SH-SY5Y (cell line): ENCODE results near the gene MARK2.

Experiments
- GATA2 ChIP-seq: IDR thresholded peaks from 2 replicates; pipeline ENCODE4 v1.6.1; 2011; ENCODE audit warnings: mild to moderate bottlenecking, low read depth, low read length
- GATA3 ChIP-seq: IDR thresholded peaks from 2 replicates; pipeline ENCODE4 v1.6.1; 2011; ENCODE audit warnings: low read depth, mild to moderate bottlenecking, low read length, moderate library complexity

Gene MARK2

DNA sequence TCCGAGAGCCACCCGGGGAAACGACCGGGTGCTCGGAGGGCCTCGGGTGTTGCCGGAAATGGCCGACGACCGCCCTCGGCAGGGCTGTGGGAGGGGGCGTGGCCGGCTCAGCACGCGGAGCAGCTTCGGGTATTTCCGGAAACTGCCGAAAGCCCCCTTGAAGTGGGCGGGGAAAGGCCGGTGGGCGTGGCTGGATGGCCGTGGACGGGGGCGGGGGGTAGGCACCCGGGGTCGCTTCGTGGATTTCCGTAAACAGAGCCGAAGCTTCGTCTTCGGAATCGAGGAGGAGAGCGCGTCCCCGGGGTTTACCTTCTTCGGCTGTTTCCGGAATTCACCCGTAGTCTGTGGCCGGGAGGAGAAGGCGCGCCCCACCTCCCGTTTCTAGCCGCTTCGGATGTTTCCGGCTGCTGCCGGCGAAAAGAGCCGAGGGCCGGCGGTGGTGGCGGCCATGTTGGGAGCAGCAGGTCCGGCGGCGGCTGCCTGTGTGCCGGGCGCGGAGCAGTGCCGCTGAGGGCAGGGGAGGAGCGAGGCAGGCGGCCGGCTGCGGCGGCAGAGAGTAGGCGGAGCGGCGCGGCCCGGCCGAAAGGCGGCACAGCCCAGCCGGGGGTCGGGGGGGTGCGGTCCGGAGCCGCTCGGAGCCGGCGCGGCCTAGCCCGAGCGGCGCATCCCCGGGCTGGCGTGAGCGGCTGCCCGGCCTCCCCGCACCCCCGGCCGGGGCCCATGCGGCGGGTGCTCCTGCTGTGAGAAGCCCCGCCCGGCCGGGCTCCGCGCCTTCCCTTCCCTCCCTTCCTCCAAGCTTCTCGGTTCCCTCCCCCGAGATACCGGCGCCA lies at the start of gene MARK2:
TSS of gene MARK2 (plus strand) at position 433 of the 830 bp plus-strand sequence. CDS start at position 830, 397 bp downstream.
- TF ChIP-seq GATA3 (no peak), GATA2 (no peak)

DNA sequence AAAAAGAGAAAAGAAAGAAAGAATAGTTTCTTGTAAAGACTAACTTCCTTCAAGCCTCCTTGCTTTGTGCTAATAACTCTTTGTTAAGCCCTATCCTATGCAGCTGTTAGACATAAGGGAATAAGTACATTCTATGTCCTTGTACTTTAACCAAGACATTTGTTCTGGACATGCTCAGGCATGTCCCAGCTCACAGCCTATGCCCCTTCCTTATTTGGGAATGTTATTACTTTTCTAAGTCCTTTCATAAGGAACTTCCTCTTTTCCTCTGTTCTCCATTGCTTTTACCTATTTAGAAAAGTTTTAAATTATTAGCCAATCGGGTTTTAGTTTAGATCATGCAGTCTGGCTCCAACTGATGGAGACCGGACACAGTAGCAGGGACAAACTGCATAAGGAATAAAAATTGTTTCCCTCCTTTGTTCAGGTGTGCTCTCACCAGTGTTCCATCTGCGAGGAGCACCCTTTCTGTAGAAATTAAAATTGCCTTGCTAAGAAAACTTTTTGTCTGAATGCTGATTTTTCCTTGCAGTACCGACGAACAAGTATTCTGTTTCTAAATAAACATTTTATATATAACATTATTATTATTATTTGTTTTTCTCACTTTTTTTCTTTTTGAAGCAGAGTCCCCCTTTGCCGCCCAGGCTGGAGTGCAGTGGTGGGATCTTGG lies 47.3 kb upstream of the MARK2 start:
- TF ChIP-seq GATA2 (no peak), GATA3 (no peak)

DNA sequence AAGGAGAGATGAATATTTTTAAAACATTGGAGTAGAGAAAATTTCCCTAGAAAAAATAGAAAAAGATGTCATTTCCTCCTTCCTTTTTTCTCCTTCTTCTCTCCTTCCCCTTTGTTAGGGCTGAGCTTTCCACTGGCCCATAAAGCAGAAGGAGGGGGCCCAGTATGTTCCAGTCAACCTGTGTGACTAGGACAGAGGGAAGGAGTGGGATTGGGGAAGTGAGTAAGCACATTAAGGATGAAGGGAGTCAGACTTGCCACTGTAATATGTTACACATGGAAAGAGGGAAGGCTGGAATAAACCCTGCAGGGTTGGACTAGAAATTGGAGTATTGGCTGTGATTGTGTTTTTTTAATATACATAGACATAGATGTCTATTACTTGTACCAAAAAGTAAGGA lies 45.7 kb upstream of the MARK2 start:
- no peak for TF ChIP-seq GATA2
- no peak for TF ChIP-seq GATA3

DNA sequence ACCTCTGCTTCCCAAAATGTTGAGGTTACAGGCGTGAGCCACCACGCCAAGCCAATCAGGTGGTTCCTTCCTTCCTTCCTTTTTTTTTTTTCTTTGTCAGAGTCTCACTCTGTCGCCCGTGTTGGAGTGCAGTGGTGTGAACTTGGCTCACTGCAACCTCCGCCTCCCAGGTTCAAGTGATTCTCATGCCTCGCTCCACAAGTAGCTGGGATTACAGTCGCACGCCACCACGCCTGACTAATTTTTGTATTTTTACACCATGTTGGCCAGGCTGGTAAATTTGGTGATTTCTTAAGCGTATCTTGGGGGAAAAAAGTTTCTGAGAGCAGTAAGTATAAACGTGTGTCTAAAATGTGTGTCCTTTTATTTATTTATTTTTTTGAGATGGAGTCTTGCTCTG lies 43.8 kb upstream of the MARK2 start:
- TF ChIP-seq GATA2 = no peak
- TF ChIP-seq GATA3 = no peak

DNA sequence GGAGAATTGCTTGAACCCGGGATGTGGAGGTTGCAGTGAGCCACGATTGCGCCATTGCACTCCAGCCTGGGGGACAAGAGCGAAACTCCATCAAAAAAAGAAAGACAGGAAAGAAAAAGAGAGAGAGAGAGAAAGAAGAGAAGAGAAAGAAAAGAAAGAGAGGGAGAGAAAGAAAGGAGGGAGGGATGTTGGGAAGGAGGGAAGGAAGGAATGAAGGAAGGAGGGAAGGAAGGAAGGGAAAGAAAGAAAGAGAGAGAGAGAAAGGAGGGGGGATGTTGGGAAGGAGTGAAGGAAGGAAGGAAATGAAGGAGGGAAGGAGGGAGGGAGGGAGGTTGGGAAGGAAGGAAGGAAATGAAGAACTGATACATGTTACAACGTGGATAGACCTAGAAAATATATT lies 38.0 kb upstream of the MARK2 start:
- TF ChIP-seq GATA3 = no peak
- TF ChIP-seq GATA2 = no peak

DNA sequence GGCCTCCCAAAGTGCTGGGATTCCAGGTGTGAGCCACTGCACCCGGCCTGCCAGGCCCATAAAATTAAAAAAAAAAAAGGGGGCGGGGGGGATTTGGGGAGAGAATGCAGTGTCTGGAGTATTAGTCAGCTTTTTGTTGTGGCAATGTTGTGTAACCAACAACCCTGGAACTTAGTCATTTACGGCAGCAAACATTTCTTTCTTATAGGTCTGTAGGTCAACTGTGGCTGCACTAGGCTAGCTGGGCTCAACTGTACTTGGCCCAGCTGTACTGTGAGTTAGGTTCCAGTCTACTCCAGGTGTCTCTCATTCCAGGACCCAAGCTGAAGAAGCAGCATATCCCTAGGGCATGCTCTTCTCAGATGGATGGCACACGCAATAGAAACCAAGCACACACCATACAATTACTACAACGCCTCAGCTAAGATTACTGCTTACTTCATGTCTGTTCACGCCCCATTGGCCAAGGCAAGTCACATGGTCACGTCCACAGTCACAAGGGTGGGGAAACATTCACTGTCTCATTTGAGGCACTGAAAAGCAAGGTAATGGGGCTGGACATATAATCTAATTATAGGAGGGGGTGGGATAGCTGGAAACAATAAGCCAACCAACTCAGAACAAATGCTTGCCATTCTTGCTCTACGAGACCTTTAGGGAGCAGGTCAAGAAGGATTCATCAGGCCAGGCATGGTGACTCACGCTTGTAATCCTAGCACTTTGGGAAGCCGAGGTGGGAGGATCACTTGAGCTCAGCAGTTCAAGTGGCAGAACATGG lies 36.1 kb upstream of the MARK2 start:
- TF ChIP-seq GATA3 (no peak), GATA2 (no peak)

DNA sequence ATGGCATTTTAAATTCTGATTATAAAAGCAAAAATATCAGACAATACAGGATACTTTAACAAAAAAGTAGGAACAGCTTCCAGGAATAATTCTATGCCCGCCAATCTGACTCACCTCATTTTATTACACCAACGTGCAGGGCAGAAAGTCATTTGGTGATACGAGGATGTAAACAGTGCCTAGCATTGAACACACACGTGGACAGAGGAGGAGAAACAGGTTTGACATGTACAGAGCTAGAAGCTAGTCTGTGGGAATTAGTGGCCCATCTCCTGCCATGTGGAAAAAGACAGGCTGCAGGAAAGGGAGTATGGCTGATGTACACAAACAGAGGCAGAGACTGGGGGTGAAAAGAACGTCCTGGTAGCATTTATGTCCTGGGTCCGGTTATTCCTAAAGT lies 34.7 kb upstream of the MARK2 start:
- TF ChIP-seq GATA2 = no peak
- TF ChIP-seq GATA3 = no peak

DNA sequence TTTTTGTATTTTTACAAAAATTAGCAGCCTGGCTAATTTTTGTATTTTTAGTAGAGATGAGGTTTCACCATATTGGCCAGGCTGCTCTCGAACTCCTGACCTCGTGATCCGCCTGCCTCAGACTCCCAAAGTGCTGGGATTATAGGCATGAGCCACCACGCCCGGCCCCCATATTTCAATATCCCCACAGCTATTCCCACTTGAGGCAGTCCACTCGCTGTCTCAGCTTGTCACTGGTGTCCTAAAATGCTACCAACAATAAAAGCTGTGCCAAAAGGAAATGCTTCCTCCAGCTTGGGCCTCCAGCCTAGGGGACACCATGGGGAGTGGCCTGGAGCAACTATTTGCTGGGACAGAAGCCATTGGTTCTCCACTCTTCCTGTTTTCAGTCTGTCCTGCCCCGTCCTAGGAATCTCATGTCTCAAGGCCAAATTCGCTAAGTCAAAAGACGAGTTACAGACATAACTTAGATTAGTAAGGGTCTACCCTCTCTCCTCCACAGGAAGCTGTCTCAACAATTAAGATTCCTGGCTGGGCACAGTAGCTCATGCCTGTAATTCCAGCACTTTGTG lies 33.0 kb upstream of the MARK2 start:
- TF ChIP-seq GATA2 = no peak
- TF ChIP-seq GATA3 = no peak

DNA sequence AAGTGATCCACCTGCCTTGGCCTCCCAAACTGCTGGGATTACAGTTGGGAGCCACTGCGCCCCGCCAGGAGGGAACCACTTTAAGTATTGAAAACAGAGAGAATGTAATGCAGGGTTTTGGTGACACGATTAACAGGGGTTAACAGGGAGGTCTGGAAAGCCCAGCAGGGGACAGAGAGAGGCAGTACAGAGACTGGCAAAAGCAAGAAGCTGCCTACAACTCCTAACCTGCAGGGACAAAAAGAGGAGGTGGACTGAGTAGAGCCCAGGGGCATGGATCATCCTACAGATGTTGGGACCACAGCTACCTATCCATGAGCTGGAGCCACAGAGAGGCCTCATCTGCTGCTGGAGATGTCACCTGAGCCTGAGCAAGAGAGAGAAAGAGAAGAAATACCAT lies 27.4 kb upstream of the MARK2 start:
- TF ChIP-seq GATA3 (no peak), GATA2 (no peak)

DNA sequence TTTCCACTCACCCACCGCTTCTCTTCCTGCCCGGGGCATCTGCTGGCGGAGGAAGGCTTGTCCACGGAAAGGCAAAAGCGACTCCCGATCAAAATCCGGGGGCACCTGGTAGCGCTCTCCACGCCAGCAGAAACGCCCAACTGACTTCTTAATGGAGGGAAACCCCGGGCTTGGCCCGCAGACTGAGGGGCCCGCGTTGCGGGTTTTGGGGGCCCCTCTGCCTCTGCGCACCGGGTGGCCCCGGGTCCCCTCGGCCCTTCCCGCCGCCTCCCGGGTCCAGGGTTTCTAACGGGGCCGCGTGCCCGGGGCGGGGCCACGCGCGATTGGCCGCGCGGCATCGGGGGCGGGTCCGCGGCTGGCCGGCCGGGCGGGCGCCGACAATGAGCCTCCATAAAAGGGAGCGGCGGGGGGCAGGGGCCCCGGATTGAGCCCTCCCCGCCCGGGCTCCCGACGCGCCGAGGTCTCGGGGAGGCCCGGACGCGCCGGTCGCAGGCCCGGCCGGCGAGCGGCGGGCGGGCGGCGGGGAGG lies 25.8 kb upstream of the MARK2 start, which contains the start of gene SPINDOC:
TSS of gene SPINDOC (plus strand) at position 422 of the 528 bp plus-strand sequence. CDS start 231 bp downstream, outside the sequence.
- TF ChIP-seq GATA2 (no peak), GATA3 (no peak)

DNA sequence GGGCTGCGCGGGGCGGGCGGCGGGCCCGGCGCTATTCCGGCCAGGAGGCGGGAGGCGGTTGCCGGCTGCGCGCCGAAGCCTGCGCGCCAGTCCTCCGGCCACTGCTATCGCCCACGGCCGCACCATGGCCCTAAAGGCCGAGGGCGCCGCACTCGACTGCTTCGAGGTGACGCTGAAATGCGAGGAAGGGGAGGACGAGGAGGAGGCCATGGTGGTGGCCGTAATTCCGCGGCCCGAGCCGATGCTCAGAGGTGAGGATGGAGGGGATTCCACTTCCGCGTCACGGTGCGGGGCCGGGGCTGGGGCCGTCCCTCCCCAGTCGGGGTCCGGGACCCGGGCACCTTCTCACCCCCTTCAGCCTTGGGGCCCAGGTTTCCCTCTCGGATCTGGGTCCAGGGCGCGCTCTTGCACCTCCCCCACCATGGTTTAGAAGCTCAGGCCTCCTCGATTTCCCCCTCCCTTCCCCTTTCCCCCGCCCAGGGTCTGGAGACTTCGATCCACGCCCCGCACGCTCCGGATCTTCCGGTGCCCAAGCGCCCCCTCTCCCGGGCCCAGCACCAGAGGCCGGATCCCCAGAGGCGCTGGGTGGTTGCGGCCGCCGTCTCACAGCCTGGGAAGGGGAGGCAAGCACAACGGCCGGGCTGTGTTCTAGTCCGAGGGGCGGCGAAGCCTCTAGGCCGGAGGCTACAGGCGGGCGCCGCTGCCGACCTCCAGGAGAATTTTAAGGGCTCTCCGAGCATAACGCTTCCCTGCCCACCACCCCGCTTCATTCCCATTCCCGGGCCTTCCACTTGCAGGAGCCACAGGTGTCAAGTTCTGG lies 25.1 kb upstream of the MARK2 start:
- no peak for TF ChIP-seq GATA2
- TF ChIP-seq GATA3 = no peak

DNA sequence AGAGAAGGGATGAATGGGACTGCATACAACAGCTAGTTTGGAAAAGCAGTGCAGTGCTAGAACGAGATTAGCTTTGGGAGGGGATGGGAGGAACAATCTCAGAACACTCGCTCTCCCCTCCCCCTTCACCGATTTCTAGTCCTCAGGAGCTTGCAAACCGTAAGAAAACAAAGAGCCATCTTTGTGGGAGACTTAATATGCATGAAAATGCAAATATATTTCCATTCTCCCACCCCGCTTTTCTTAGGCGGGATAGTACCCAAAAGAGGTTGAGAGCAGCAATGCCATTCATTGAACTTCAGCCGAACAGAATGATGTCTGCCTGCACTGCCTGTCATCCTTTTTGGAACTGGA lies 24.6 kb upstream of the MARK2 start:
- TF ChIP-seq GATA2 (no peak), GATA3 (no peak)

DNA sequence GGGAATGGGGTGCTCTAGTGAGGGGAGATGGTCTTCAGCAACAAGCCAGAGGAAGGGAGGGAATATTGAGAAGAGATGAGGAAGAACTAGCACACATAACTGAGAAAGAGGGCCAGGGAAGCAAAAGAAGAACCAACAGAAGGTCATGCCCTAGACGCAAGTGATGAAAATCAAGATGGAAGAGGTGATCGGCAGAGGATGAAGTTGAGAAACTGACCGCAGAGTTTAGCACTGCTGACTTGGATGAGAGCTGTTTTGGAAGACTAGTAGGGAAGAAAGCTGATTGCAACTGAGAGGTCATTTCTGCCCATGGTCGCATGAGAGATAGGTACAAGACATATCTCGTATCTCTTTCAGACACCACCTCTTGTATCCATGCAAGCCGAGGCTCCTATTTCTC lies 22.7 kb upstream of the MARK2 start:
- no peak for TF ChIP-seq GATA2
- TF ChIP-seq GATA3 = no peak
